IMR-90 (cell line): Measurements from ENCODE around the gene SECTM1. TPM values are rescaled to one million over a fixed set of nuclear protein-coding genes. Genes with fewer than 3 reads are reported as not detected.
"Not testable (repeated sequence)": the region's sequence is repeated elsewhere in the genome, so short reads cannot be mapped to it uniquely, and the experiment has no call there.

Source experiments
- ATAC-seq: fragments of 200-7000 bp; cut with Tn5 transposase; 2 replicates; pipeline ENCODE4 v1.9.1; 2020; ENCODE audit warnings: low read depth, mild to moderate bottlenecking, moderate library complexity
- BruUV-seq: library from RNA; stranded (reverse); fragments of 400-500 nt; replicated peaks from 2 replicates; lab custom pipeline; 2021; lab: Mats Ljungman, UMichigan
- CTCF ChIA-PET: fragments of 300-600 bp; formaldehyde crosslinking; extraction: SDS; loops from one replicate; lab custom pipeline; 2021; ENCODE audit warnings: antibody characterized with exemption; lab: Yijun Ruan, JAX
- POLR2A ChIA-PET: fragments of 300-600 bp; sonication (Branson Sonifier 250); formaldehyde crosslinking; loops from one replicate; lab custom pipeline; 2022; ENCODE audit warnings: antibody characterized with exemption; ENCODE audit not compliant: unreplicated experiment; lab: Charles Lee
- DNase-seq: peaks from one replicate; pipeline ENCODE4 v3.0.0; 2013
- H2AFZ ChIP-seq: replicated peaks from 2 replicates; pipeline ENCODE3; 2013; ENCODE audit warnings: low read length, mild to moderate bottlenecking; ENCODE audit not compliant: poor library complexity
- H2AK5ac ChIP-seq: 2 replicates; pipeline ENCODE4 v1.6.1; 2013; ENCODE audit warnings: low read depth, low read length, inconsistent platforms
- H2AK9ac ChIP-seq: replicated peaks from 2 replicates; pipeline ENCODE3; 2013; ENCODE audit warnings: mild to moderate bottlenecking, low read depth, low read length, moderate library complexity; ENCODE audit not compliant: poor library complexity
- H2BK120ac ChIP-seq: 2 replicates; pipeline ENCODE4 v1.6.1; 2013; ENCODE audit warnings: low read depth, low read length, inconsistent platforms
- H2BK15ac ChIP-seq: 3 replicates; pipeline ENCODE4 v1.6.1; 2013; ENCODE audit warnings: low read depth, low read length, inconsistent platforms
- H2BK20ac ChIP-seq: 2 replicates; pipeline ENCODE4 v1.6.1; 2013; ENCODE audit warnings: low read depth, mild to moderate bottlenecking, inconsistent platforms, low read length, moderate library complexity
- H2BK5ac ChIP-seq: 2 replicates; pipeline ENCODE4 v1.6.1; 2013; ENCODE audit warnings: mild to moderate bottlenecking, low read depth, low read length, inconsistent platforms; ENCODE audit not compliant: poor library complexity, severe bottlenecking
- H3K14ac ChIP-seq: replicated peaks from 2 replicates; pipeline ENCODE4 v1.6.1; 2013; ENCODE audit warnings: low read depth, low read length, inconsistent platforms
- H3K18ac ChIP-seq: 2 replicates; pipeline ENCODE4 v1.6.1; 2013; ENCODE audit warnings: low read depth, low read length, control low read depth
- H3K23ac ChIP-seq: 2 replicates; pipeline ENCODE4 v1.6.1; 2013; ENCODE audit warnings: low read depth, low read length, inconsistent platforms
- H3K27ac ChIP-seq: 2 replicates; pipeline ENCODE4 v1.5.1; 2013; ENCODE audit warnings: mild to moderate bottlenecking, control low read depth, low read length; ENCODE audit not compliant: insufficient read depth
- H3K27me3 ChIP-seq: 2 replicates; pipeline ENCODE4 v1.6.1; 2013; ENCODE audit warnings: low read length; ENCODE audit not compliant: control insufficient read depth, insufficient read depth
- H3K36me3 ChIP-seq: 2 replicates; pipeline ENCODE4 v1.6.1; 2013; ENCODE audit warnings: low read length, mixed read lengths; ENCODE audit not compliant: control insufficient read depth, insufficient read depth
- H3K4ac ChIP-seq: 2 replicates; pipeline ENCODE4 v1.6.1; 2013; ENCODE audit warnings: low read depth, low read length, inconsistent platforms
- H3K4me1 ChIP-seq: 2 replicates; pipeline ENCODE4 v1.6.1; 2013; ENCODE audit warnings: low read length, mixed read lengths; ENCODE audit not compliant: control insufficient read depth, insufficient read depth
- H3K4me2 ChIP-seq: 2 replicates; pipeline ENCODE4 v1.6.1; 2013; ENCODE audit warnings: low read depth, mild to moderate bottlenecking, control low read depth, low read length, moderate library complexity
- H3K4me3 ChIP-seq: 2 replicates; pipeline ENCODE4 v1.5.1; 2013; ENCODE audit warnings: low read depth, mild to moderate bottlenecking, control low read depth, low read length, moderate library complexity; ENCODE audit not compliant: insufficient read depth
- H3K56ac ChIP-seq: 2 replicates; pipeline ENCODE4 v1.6.1; 2013; ENCODE audit warnings: low read length, inconsistent platforms; ENCODE audit not compliant: insufficient read depth; ENCODE audit errors: extremely low read depth
- H3K79me1 ChIP-seq, 2 experiments: 2 replicates each; pipeline ENCODE4 v1.6.1; 2013; ENCODE audit warnings: low read length in 2 of 2, inconsistent platforms in 1 of 2, low read depth in 1 of 2
- H3K9ac ChIP-seq: 2 replicates; pipeline ENCODE4 v1.6.1; 2013; ENCODE audit warnings: low read depth, low read length, control low read depth
- H3K9me1 ChIP-seq: 2 replicates; pipeline ENCODE4 v1.6.1; 2013; ENCODE audit warnings: low read length, inconsistent platforms; ENCODE audit not compliant: insufficient read depth
- H3K9me3 ChIP-seq: 2 replicates; pipeline ENCODE4 v1.6.1; 2013; ENCODE audit warnings: low read length; ENCODE audit not compliant: control insufficient read depth, insufficient read depth
- H4K20me1 ChIP-seq: 2 replicates; pipeline ENCODE4 v1.6.1; 2013; ENCODE audit warnings: low read length, inconsistent platforms; ENCODE audit not compliant: insufficient read depth
- H4K5ac ChIP-seq: 2 replicates; pipeline ENCODE4 v1.6.1; 2013; ENCODE audit warnings: mild to moderate bottlenecking, low read depth, low read length, control low read depth
- H4K8ac ChIP-seq, 2 experiments: 2 replicates each; pipeline ENCODE4 v1.6.1; 2013; ENCODE audit warnings: low read depth in 2 of 2, low read length in 2 of 2, control low read depth in 1 of 2, inconsistent platforms in 1 of 2
- H4K91ac ChIP-seq: 2 replicates; pipeline ENCODE4 v1.6.1; 2013; ENCODE audit warnings: low read depth, low read length, inconsistent platforms; ENCODE audit not compliant: insufficient read depth
- WGBS, 2 experiments: methylation state at CpG; one replicate each; pipeline versions ENCODE4 v1.1.5 to v1.1.7; 2013; ENCODE audit warnings: missing lambda C conversion rate in 2 of 2; ENCODE audit not compliant: insufficient read length in 1 of 2; ENCODE audit errors: extremely low coverage in 2 of 2; 5-methylcytosine and 5-hydroxymethylcytosine counted together
- dilution Hi-C: fragments of 300-500 bp; cut with HindIII; formaldehyde crosslinking; loops from one replicate; pipeline ENCODE4 v1.14.3; 2018; ENCODE audit warnings: low sequenced_read_pairs; ENCODE audit not compliant: unreplicated experiment
- in situ Hi-C: fragments of 300-500 bp; cut with MboI; formaldehyde crosslinking; loops from 3 replicates; pipeline ENCODE4 v1.14.3; 2019; ENCODE audit warnings: low sequenced_read_pairs, inconsistent platforms, mixed read lengths
- intact Hi-C: fragments of 100-400 bp; cut with micrococcal nuclease; formaldehyde crosslinking; loops from 2 replicates; pipeline ENCODE4 v1.10.0; 2022
- polyA plus RNA-seq, 3 experiments: library from polyadenylated mRNA; depleted of rRNA; stranded (reverse); fragments of >200 nt; gene quantifications; 2 replicates each; pipeline ENCODE4 v1.2.3, GENCODE V29; 2012; ENCODE audit warnings: low replicate concordance in 1 of 3
- total RNA-seq: library from RNA; depleted of rRNA; stranded (reverse); fragments of >200 nt; gene quantifications from 2 replicates; pipeline ENCODE4 v1.2.3, GENCODE V29; 2012

The SECTM1 gene
- total and polyA plus RNA-seq, 2 of the 4 experiments (the other 2 are of a cell fraction) = 2.3 to 4.4 TPM

GRCh38 chr17:82382220-82382932 is 48.8 kb upstream of the SECTM1 start:
- H3K27ac ChIP-seq, H4K5ac ChIP-seq, H4K91ac ChIP-seq, H3K4me1 ChIP-seq, H2BK15ac ChIP-seq, in situ Hi-C loops, CTCF ChIA-PET, H3K4me2 ChIP-seq, H3K14ac ChIP-seq, ATAC-seq, H3K9me3 ChIP-seq, H3K4ac ChIP-seq, H3K9ac ChIP-seq, H3K23ac ChIP-seq, dilution Hi-C loops, POLR2A ChIA-PET, intact Hi-C loops, BruUV-seq, H3K79me1 ChIP-seq, H3K4me3 ChIP-seq, H4K8ac ChIP-seq, H2AK5ac ChIP-seq, H2AFZ ChIP-seq, H2BK120ac ChIP-seq, H3K9me1 ChIP-seq, H3K36me3 ChIP-seq, H2AK9ac ChIP-seq, H2BK20ac ChIP-seq, H3K56ac ChIP-seq, H4K20me1 ChIP-seq, H2BK5ac ChIP-seq, DNase-seq, H3K18ac ChIP-seq: not testable (repeated sequence)
- WGBS, 2 experiments = 88% methylated on average over 6 of the region's 21 CpGs; no CpG with 5 or more reads in 1 of the 2 experiments
- H3K27me3 ChIP-seq = peaks cover 52% of the 10 kb centered on the region

DNA sequence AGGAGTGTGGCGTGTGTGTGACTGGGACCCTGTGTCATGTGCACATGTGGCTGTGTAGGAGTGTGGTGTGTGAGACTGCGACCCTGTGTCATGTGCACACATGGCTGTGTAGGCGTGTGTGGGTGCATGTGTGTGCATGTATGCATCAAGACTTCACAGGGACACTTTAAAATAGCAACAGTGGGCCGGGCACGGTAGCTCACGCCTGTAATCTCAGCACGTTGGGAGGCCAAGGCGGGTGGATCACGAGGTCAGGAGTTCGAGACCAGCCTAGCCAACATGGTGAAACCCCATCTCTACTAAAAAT is 48.1 kb upstream of the SECTM1 start:
- in situ Hi-C loops, DNase-seq, H4K8ac ChIP-seq, H2AFZ ChIP-seq, ATAC-seq, H3K27ac ChIP-seq, H3K23ac ChIP-seq, H3K9me3 ChIP-seq, H2BK5ac ChIP-seq, H2AK9ac ChIP-seq, H3K4me1 ChIP-seq, H3K79me1 ChIP-seq, H3K9ac ChIP-seq, BruUV-seq, H2BK15ac ChIP-seq, POLR2A ChIA-PET, CTCF ChIA-PET, H3K9me1 ChIP-seq, H3K18ac ChIP-seq, dilution Hi-C loops, H3K4me2 ChIP-seq, intact Hi-C loops, H2BK120ac ChIP-seq, H3K56ac ChIP-seq, H3K14ac ChIP-seq, H4K5ac ChIP-seq, H4K20me1 ChIP-seq, H2BK20ac ChIP-seq, H3K4me3 ChIP-seq, H3K4ac ChIP-seq, H3K36me3 ChIP-seq, H4K91ac ChIP-seq: not testable (repeated sequence)
- Histone ChIP-seq H2AK5ac (peak overlapping the region; percentile 73; the same call in 1 of the 2 replicates), H3K27me3 (peaks cover 44% of the 10 kb centered on the region)
- 83% methylated on average over 1 of the region's 10 CpGs; no CpG with 5 or more reads in 1 of the 2 experiments for WGBS, 2 experiments
